SH-SY5Y (cell line): ENCODE data around the gene NCKIPSD.

Experiments used
- GATA2 ChIP-seq: IDR thresholded peaks from 2 replicates; pipeline ENCODE4 v1.6.1; 2011; ENCODE audit warnings: mild to moderate bottlenecking, low read depth, low read length
- GATA3 ChIP-seq: IDR thresholded peaks from 2 replicates; pipeline ENCODE4 v1.6.1; 2011; ENCODE audit warnings: low read depth, mild to moderate bottlenecking, low read length, moderate library complexity

GRCh38 chr3:48727511-48727910 is 41.8 kb upstream of the NCKIPSD start:
- TF ChIP-seq GATA2: no peak
- TF ChIP-seq GATA3: no peak
